HAP-1 (cell line): ENCODE data around the gene HSD17B8.

Experiments
- DNase-seq, 2 experiments: peaks; one replicate each; pipeline ENCODE4 v3.0.0-alpha.2; 2016 to 2020; ENCODE audit warnings: low spot score in 2 of 2
- H3K27me3 ChIP-seq: fragments of 250-450 bp; sonication (Bioruptor Pico); 2 replicates; pipeline ENCODE4 v1.5.1; 2020; ENCODE audit warnings: low read depth, mild to moderate bottlenecking, moderate library complexity
- H3K36me3 ChIP-seq: fragments of 250-450 bp; sonication (Bioruptor Pico); replicated peaks from 2 replicates; pipeline ENCODE4 v1.5.1; 2020; ENCODE audit warnings: mild to moderate bottlenecking
- H3K4me1 ChIP-seq: fragments of 250-450 bp; sonication (Bioruptor Pico); 2 replicates; pipeline ENCODE4 v1.5.1; 2020; ENCODE audit warnings: mild to moderate bottlenecking
- H3K4me3 ChIP-seq: fragments of 250-450 bp; sonication (Bioruptor Pico); 2 replicates; pipeline ENCODE4 v1.5.1; 2020; ENCODE audit warnings: mild to moderate bottlenecking, moderate library complexity
- H3K9me3 ChIP-seq: fragments of 250-450 bp; sonication (Bioruptor Pico); 2 replicates; pipeline ENCODE4 v1.5.1; 2020; ENCODE audit warnings: mild to moderate bottlenecking, moderate library complexity
- in situ Hi-C: fragments of 300-500 bp; cut with MboI; formaldehyde crosslinking; loops from 3 replicates; pipeline ENCODE4 v1.14.3; 2020; ENCODE audit warnings: low sequenced_read_pairs, inconsistent platforms, mixed read lengths

The HSD17B8 gene

GRCh38 chr6:33247977-33248642 lies 43.7 kb downstream of the HSD17B8 start:
- peak overlapping the region; percentile 31 for H3K4me3 ChIP-seq
- peak; percentile 85 to 96 for DNase-seq
- no peaks in the 10 kb centered on the region for H3K27me3 ChIP-seq
- H3K4me1 ChIP-seq, result peaks cover 16% of the 10 kb centered on the region
- H3K9me3 ChIP-seq, result no peaks in the 10 kb centered on the region
- peaks cover 3% of the 10 kb centered on the region; the same call in 1 of the 2 replicates for H3K36me3 ChIP-seq
- in situ Hi-C loops, result loop anchor here (5.0 to 10.0 kb wide), 2 partner anchors 126 to 233 kb away; no protein-coding TSS in a partner anchor

- in situ Hi-C loops, result loop anchor here (5.0 to 10.0 kb wide), 2 partner anchors 126 to 234 kb away; no protein-coding TSS in a partner anchor
- peak; percentile 7 to 51 for DNase-seq
Observed at GRCh38 chr6:33248643-33248931, 44.1 kb downstream of the HSD17B8 start.

GRCh38 chr6:33248932-33249731 lies 44.7 kb downstream of the HSD17B8 start:
- H3K27me3 ChIP-seq, result no peaks in the 10 kb centered on the region
- H3K4me1 ChIP-seq, result peaks cover 16% of the 10 kb centered on the region
- H3K4me3 ChIP-seq, result peak overlapping the region; percentile 37
- H3K36me3 ChIP-seq, result peaks cover 3% of the 10 kb centered on the region; the same call in 1 of the 2 replicates
- in situ Hi-C loops, result loop anchor here (5.0 to 10.0 kb wide), 2 partner anchors 127 to 234 kb away; no protein-coding TSS in a partner anchor
- no peaks in the 10 kb centered on the region for H3K9me3 ChIP-seq
- peak; percentile 99 to 100 for DNase-seq

More at GRCh38 chr6:33248643-33248931, 44.1 kb downstream of the HSD17B8 start:
- H3K36me3 ChIP-seq, result peaks cover 3% of the 10 kb centered on the region; the same call in 1 of the 2 replicates
- H3K27me3 ChIP-seq, result no peaks in the 10 kb centered on the region
- H3K4me1 ChIP-seq, result peaks cover 16% of the 10 kb centered on the region
- H3K4me3 ChIP-seq, result peak overlapping the region; percentile 31
- H3K9me3 ChIP-seq, result no peaks in the 10 kb centered on the region

GRCh38 chr6:33249732-33250630 lies 45.5 kb downstream of the HSD17B8 start:
- DNase-seq, result peak in 1 of 2 experiments; percentile 31
- no peaks in the 10 kb centered on the region for H3K27me3 ChIP-seq
- H3K4me1 ChIP-seq, result peaks cover 16% of the 10 kb centered on the region
- H3K36me3 ChIP-seq, result peaks cover 3% of the 10 kb centered on the region; the same call in 1 of the 2 replicates
- in situ Hi-C loops, result loop anchor here (5.0 to 10.0 kb wide), 2 partner anchors 128 to 235 kb away; no protein-coding TSS in a partner anchor
- peak overlapping the region; percentile 37 for H3K4me3 ChIP-seq
- no peaks in the 10 kb centered on the region for H3K9me3 ChIP-seq

- Histone ChIP-seq H3K4me3 (no peak overlapping the region), H3K36me3 (peaks cover 3% of the 10 kb centered on the region; the same call in 1 of the 2 replicates), H3K27me3 (no peaks in the 10 kb centered on the region), H3K4me1 (peaks cover 16% of the 10 kb centered on the region), H3K9me3 (no peaks in the 10 kb centered on the region)
- DNase-seq, result no peak
- in situ Hi-C loops, result no loop called here
Observed at GRCh38 chr6:33250731-33251130, 46.3 kb downstream of the HSD17B8 start.

- H3K27me3 ChIP-seq, result no peaks in the 10 kb centered on the region
- no peak overlapping the region for H3K4me3 ChIP-seq
- peaks cover 16% of the 10 kb centered on the region for H3K4me1 ChIP-seq
- H3K9me3 ChIP-seq, result no peaks in the 10 kb centered on the region
- DNase-seq, result no peak
- H3K36me3 ChIP-seq, result peaks cover 3% of the 10 kb centered on the region; the same call in 1 of the 2 replicates
- in situ Hi-C loops, result no loop called here
Observed at GRCh38 chr6:33251395-33252012, 47.0 kb downstream of the HSD17B8 start.

GRCh38 chr6:33252759-33253158 lies 48.3 kb downstream of the HSD17B8 start:
- DNase-seq, result no peak
- in situ Hi-C loops, result no loop called here

GRCh38 chr6:33254591-33254990 lies 50.1 kb downstream of the HSD17B8 start:
- Histone ChIP-seq H3K4me1 (peaks cover 5% of the 10 kb centered on the region), H3K27me3 (no peaks in the 10 kb centered on the region), H3K36me3 (peaks cover 7% of the 10 kb centered on the region), H3K9me3 (no peaks in the 10 kb centered on the region), H3K4me3 (no peak overlapping the region)
- in situ Hi-C loops, result no loop called here
- no peak for DNase-seq

More at GRCh38 chr6:33252759-33253158, 48.3 kb downstream of the HSD17B8 start:
- no peaks in the 10 kb centered on the region for H3K9me3 ChIP-seq
- H3K27me3 ChIP-seq, result no peaks in the 10 kb centered on the region
- H3K36me3 ChIP-seq, result peaks cover 7% of the 10 kb centered on the region
- H3K4me1 ChIP-seq, result peaks cover 16% of the 10 kb centered on the region
- no peak overlapping the region for H3K4me3 ChIP-seq
